DOHH2 (cell line): ENCODE results near the gene RABL6.

Source experiments
- CTCF ChIP-seq: fragments of 200-600 bp; sonication (generic); IDR thresholded peaks from one replicate; pipeline ENCODE4 v1.5.1; 2014; ENCODE audit warnings: antibody characterized with exemption, mild to moderate bottlenecking, low read depth, low read length; ENCODE audit not compliant: poor library complexity, severe bottlenecking
- EZH2phosphoT487 ChIP-seq: fragments of 200-600 bp; sonication (generic); IDR thresholded peaks from 2 replicates; pipeline ENCODE4 v1.6.1; 2017; ENCODE audit warnings: borderline replicate concordance, mild to moderate bottlenecking, antibody characterized with exemption, low read length, moderate library complexity, mixed read lengths

GRCh38 chr9:136794281-136794999, 13.3 kb upstream of the RABL6 start:
- no peak for TF ChIP-seq CTCF
- TF ChIP-seq EZH2phosphoT487 = no peak
